Fibroblast of the aortic adventitia (primary cell): ENCODE measurements around the gene PPFIA4. TPM values are rescaled to one million over a fixed set of nuclear protein-coding genes. Genes with fewer than 3 reads are reported as not detected.

Experiments
- DNase-seq: peaks from one replicate; pipeline ENCODE4 v3.0.0-alpha.2; 2010; ENCODE audit warnings: low read depth
- H3K4me3 ChIP-seq: 2 replicates; pipeline ENCODE4 v1.5.1; 2011; ENCODE audit warnings: low read depth, mild to moderate bottlenecking, control low read depth, low read length, moderate library complexity
- total RNA-seq: library from RNA; depleted of rRNA; stranded (reverse); fragments of >200 nt; gene quantifications from 2 replicates; pipeline ENCODE4 v1.2.3, GENCODE V29; 2012; ENCODE audit warnings: low replicate concordance
- TF ChIP-seq, protein P1 (sequence below): IDR thresholded peaks from 2 replicates; pipeline ENCODE4 v1.5.1; 2011; ENCODE audit warnings: mild to moderate bottlenecking, low read length, control low read depth, inconsistent platforms; ENCODE audit not compliant: insufficient read depth

Gene PPFIA4
- total RNA-seq, 1 donor: 1.3 TPM

DNA sequence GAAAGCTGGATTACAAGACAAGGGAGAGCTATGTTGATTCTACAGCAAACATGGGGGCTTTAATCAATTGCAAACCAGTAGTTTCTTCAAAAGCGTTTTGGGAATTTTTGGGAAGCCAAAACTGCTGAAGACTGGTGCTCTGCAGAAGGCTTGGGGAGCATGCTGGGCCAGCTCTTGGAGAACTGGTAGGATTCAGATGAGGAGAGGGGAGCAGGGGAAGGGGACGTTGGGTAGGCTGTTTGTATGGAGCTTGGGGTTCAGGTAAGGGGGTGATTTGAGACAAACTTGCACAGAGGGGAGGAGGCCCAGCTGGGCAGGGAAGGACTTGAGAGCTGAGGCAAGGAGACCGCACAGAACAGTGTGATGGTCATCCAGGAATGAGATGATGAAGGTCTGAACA lies 62.1 kb downstream of the PPFIA4 start:
- no peak overlapping the region for H3K4me3 ChIP-seq
- no peak for DNase-seq
- TF ChIP-seq, protein P1, sequence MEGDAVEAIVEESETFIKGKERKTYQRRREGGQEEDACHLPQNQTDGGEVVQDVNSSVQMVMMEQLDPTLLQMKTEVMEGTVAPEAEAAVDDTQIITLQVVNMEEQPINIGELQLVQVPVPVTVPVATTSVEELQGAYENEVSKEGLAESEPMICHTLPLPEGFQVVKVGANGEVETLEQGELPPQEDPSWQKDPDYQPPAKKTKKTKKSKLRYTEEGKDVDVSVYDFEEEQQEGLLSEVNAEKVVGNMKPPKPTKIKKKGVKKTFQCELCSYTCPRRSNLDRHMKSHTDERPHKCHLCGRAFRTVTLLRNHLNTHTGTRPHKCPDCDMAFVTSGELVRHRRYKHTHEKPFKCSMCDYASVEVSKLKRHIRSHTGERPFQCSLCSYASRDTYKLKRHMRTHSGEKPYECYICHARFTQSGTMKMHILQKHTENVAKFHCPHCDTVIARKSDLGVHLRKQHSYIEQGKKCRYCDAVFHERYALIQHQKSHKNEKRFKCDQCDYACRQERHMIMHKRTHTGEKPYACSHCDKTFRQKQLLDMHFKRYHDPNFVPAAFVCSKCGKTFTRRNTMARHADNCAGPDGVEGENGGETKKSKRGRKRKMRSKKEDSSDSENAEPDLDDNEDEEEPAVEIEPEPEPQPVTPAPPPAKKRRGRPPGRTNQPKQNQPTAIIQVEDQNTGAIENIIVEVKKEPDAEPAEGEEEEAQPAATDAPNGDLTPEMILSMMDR: no peak

DNA sequence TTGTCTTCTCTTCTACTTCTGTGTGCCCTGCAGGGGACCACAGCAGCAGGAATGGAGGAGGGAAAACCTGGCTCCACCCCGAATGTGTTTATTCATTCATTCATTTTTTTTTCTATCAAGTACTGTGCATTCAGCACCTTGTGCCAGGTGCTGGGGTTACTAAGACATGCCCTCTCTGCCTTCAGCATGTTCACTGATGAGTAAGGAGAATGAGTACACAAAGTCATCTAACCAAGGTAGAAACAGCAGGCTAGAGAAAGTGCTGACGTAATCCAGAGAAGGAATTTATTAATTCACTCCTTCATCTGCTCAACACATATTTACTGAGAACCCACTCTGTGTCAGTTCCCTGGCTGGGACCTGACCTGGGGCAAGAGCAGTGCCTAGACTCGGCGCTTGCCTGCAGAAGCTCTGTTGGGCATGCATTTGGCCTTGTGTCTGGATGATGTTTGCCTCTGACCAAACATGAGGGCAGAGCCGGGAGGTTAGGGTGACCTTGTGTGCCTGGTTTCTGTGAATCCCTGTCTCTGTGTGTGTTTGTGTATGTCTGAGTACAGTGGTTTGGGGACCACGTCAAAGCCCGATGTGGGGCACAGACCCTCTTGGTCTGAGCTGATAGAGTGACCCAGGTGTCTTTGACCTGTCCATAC lies 62.8 kb downstream of the PPFIA4 start:
- TF ChIP-seq, protein P1: no peak
- no peak for DNase-seq
- H3K4me3 ChIP-seq: no peak overlapping the region

DNA sequence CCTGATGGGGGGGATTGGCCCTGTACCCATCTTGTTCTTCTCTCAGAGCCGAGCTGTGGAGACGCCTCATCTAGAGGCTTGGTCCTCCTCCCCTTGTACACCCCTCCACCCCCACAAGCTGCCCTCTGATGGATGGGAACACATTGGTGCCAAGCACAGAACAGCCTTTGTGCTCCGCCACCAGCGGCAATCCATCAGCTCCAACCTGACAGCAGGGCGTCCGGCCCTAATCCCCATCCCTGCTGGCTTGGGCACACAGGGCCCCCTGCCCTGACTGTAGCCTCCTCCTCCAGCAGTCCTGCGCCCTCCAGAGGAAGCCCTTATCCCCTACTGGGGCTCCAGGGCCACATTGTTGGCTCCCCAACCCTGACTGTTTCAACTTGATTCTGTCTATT lies 63.4 kb downstream of the PPFIA4 start:
- H3K4me3 ChIP-seq: no peak overlapping the region
- no peak for DNase-seq
- TF ChIP-seq, protein P1: no peak

DNA sequence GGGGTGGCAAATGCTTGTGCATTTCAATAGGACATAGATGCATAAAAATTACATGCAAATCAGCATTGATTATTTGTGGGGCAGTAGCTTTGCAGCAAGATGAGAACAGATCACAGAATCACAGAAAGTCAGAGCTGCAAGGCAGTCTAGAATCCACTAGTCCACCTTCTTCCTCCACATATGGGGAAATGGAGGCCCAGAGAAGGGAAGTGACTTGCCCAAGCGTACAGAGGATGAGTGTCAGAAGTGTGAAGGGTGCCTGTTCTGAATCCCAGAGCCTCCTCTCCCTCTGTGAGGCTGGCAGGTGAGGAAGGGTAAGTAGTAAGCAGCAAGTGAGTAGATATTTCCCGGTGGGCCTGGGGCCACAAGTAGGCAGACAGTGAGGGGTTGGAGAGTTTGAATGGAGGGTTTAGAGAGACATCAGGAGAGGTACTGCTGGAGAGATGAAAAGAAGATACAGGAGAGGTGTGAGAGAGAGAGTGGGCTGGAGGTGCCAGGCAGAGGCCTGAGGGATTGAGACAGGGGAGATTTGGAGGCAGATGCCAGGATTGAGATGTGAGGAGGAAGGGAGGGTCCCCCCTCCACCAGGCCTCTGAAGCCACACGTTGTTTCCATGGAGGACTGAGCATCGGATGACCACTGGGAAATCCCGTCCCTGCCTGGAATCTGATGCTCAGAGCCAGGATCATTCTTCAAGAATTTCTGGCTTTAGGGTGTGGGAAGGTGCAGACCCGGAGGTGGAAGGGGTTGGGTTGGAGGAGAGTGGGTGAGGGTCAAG lies 64.3 kb downstream of the PPFIA4 start:
- no peak for DNase-seq
- H3K4me3 ChIP-seq: no peak overlapping the region
- TF ChIP-seq, protein P1: no peak

DNA sequence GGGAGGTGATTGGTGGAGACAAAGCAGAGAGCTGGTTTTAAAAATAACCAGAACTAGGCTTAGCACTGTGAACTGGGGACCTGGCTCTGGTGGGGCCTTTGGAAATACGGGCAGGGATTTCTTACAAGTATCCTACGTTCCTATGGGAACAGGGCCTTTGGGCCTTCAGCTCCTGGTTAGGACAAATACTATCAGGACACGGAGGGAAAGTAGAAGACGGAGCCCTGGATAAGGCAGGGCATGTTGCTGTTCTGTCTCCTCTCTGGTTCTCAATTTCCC lies 64.8 kb downstream of the PPFIA4 start:
- no peak for DNase-seq
- TF ChIP-seq, protein P1: no peak
- no peak overlapping the region for H3K4me3 ChIP-seq

DNA sequence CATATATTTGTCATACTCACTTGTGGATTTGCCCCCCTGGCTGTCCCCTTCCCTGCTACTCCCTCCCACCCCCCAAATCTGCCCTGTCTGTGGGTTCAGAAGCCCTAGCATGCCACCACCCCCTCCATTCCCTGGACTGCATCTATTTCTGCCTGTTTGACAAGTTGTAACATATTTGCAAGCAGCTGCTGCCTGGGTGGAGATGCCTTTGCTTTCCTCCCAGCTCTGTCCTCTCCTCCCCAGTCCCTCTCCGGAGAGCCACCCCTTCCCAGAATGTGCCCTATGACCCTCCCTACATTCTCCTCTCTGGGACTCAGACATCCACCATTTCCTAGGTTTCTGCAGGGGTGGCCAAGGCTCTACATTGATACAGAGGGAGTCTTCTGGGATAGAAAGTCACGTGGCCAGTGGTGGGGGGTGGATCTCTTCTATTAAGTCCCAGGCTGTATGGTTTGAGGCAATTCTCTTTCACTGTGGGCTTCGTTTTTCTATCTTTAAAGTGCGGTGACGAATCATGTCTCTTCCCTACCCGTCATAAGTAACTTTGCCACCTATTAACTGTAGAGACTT lies 65.6 kb downstream of the PPFIA4 start:
- no peak for DNase-seq
- TF ChIP-seq, protein P1: no peak
- no peak overlapping the region for H3K4me3 ChIP-seq
